GM18498 (cell line): ENCODE data around the gene CDK7.
"Not testable (repeated sequence)": the region's sequence is repeated elsewhere in the genome, so short reads cannot be mapped to it uniquely, and the experiment has no call there.

ENCODE experiments used
- ATAC-seq: cut with Tn5 transposase; IDR thresholded peaks from one replicate; pipeline ENCODE4 v1.9.1; 2021; ENCODE audit warnings: mild to moderate bottlenecking, moderate library complexity; ENCODE audit not compliant: unreplicated experiment

CDK7 gene

GRCh38 chr5:69236733-69237132 lies 2.0 kb downstream of the CDK7 start:
- not testable (repeated sequence) for ATAC-seq

- ATAC-seq = no peak
Measured at GRCh38 chr5:69237877-69238276, 3.2 kb downstream of the CDK7 start.

- no peak for ATAC-seq
Measured at GRCh38 chr5:69238760-69239251, 4.1 kb downstream of the CDK7 start.

GRCh38 chr5:69242215-69242927 lies 7.7 kb downstream of the CDK7 start:
- ATAC-seq = no peak

GRCh38 chr5:69245031-69245430 lies 10.3 kb downstream of the CDK7 start:
- no peak for ATAC-seq

- no peak for ATAC-seq
Measured at GRCh38 chr5:69248019-69248418, 13.3 kb downstream of the CDK7 start.

GRCh38 chr5:69250593-69250992 lies 15.9 kb downstream of the CDK7 start:
- no peak for ATAC-seq

- ATAC-seq = no peak
Measured at GRCh38 chr5:69252437-69252836, 17.8 kb downstream of the CDK7 start.

- not testable (repeated sequence) for ATAC-seq
Measured at GRCh38 chr5:69255940-69256339, 21.3 kb downstream of the CDK7 start.

GRCh38 chr5:69257577-69257976 lies 22.9 kb downstream of the CDK7 start:
- ATAC-seq = no peak

- ATAC-seq = no peak
Measured at GRCh38 chr5:69261034-69261433, 26.3 kb downstream of the CDK7 start.

GRCh38 chr5:69265931-69266330 lies 31.2 kb downstream of the CDK7 start:
- ATAC-seq = no peak

- ATAC-seq = no peak
Measured at GRCh38 chr5:69268899-69269298, 34.2 kb downstream of the CDK7 start.

- ATAC-seq = no peak
Measured at GRCh38 chr5:69270840-69271239, 36.2 kb downstream of the CDK7 start.

GRCh38 chr5:69271376-69271775 lies 36.7 kb downstream of the CDK7 start:
- ATAC-seq = no peak

- no peak for ATAC-seq
Measured at GRCh38 chr5:69275563-69275962, 40.9 kb downstream of the CDK7 start.

GRCh38 chr5:69276422-69277174 lies 41.9 kb downstream of the CDK7 start:
- ATAC-seq = no peak

- no peak for ATAC-seq
Measured at GRCh38 chr5:69279517-69279916, 44.8 kb downstream of the CDK7 start.

- ATAC-seq = no peak
Measured at GRCh38 chr5:69281114-69281513, 46.4 kb downstream of the CDK7 start.

GRCh38 chr5:69284203-69284602 lies 49.5 kb downstream of the CDK7 start:
- ATAC-seq = no peak

GRCh38 chr5:69285448-69286116 lies 50.9 kb downstream of the CDK7 start:
- ATAC-seq = no peak

- ATAC-seq = no peak
Measured at GRCh38 chr5:69288069-69288468, 53.4 kb downstream of the CDK7 start.
